ENCODE data around the gene ALOX5AP.

DNA sequence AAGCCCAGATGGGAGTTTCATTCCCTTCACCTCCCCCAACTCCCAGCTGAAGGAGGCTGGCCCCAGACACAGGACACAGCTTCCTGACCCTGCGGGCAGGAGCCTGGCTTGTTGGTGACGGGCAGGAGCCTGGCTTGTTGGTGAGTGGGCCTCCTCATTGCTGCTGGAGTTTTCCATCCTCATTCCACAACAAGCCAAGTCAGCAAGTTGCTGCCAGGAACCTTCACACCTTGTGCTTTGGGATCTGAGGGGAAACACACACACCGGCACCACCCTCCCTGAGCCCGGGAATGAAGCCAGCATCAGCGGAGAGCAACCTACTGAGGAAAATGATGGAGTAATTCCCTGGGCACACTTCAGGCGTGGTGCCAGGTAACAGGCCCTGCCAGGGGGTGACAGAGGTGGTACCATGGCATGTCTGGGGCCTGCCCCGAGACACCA lies 74.9 kb downstream of the ALOX5AP start:
- no peak for TF ChIP-seq POLR2A (IDR thresholded peaks at IDR 0.05)
- TF ChIP-seq, protein P1, sequence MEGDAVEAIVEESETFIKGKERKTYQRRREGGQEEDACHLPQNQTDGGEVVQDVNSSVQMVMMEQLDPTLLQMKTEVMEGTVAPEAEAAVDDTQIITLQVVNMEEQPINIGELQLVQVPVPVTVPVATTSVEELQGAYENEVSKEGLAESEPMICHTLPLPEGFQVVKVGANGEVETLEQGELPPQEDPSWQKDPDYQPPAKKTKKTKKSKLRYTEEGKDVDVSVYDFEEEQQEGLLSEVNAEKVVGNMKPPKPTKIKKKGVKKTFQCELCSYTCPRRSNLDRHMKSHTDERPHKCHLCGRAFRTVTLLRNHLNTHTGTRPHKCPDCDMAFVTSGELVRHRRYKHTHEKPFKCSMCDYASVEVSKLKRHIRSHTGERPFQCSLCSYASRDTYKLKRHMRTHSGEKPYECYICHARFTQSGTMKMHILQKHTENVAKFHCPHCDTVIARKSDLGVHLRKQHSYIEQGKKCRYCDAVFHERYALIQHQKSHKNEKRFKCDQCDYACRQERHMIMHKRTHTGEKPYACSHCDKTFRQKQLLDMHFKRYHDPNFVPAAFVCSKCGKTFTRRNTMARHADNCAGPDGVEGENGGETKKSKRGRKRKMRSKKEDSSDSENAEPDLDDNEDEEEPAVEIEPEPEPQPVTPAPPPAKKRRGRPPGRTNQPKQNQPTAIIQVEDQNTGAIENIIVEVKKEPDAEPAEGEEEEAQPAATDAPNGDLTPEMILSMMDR (IDR thresholded peaks at IDR 0.05), result no peak
